PC-3 (cell line): ENCODE data around the gene GNG4. TPM values are rescaled to one million over a fixed set of nuclear protein-coding genes. Genes with fewer than 3 reads are reported as not detected.

Experiments used
- ATAC-seq: fragments of 200-7000 bp; cut with Tn5 transposase; 2 replicates; pipeline ENCODE4 v1.9.1; 2020; ENCODE audit warnings: mild to moderate bottlenecking, moderate library complexity
- BruUV-seq: library from RNA; stranded (reverse); fragments of 400-500 nt; replicated peaks from 2 replicates; lab custom pipeline; 2021; lab: Mats Ljungman, UMichigan
- CTCF ChIA-PET: fragments of 300-600 bp; sonication (Branson Sonifier 250); formaldehyde crosslinking; loops from one replicate; lab custom pipeline; 2022; ENCODE audit warnings: antibody characterized with exemption; lab: Charles Lee
- POLR2A ChIA-PET: fragments of 300-600 bp; sonication (Branson Sonifier 250); formaldehyde crosslinking; loops from one replicate; lab custom pipeline; 2022; ENCODE audit warnings: antibody characterized with exemption; ENCODE audit not compliant: unreplicated experiment; lab: Charles Lee
- DNase-seq: peaks from one replicate; pipeline ENCODE4 v3.0.0-alpha.2; 2015
- H2AFZ ChIP-seq: fragments of 300-600 bp; sonication (generic); 2 replicates; pipeline ENCODE4 v1.6.0; 2016; ENCODE audit warnings: antibody characterized with exemption, low read length
- H3F3A ChIP-seq: fragments of 300-600 bp; sonication (generic); one replicate; pipeline ENCODE4 v1.6.0; 2017; ENCODE audit warnings: antibody characterized with exemption, low read length, control low read depth, mild to moderate bottlenecking; ENCODE audit not compliant: unreplicated experiment
- H3K27ac ChIP-seq: fragments of 300-600 bp; sonication (generic); 2 replicates; pipeline ENCODE4 v1.5.1; 2016; ENCODE audit warnings: mild to moderate bottlenecking, low read length
- H3K27me3 ChIP-seq: fragments of 300-600 bp; sonication (generic); 2 replicates; pipeline ENCODE4 v1.6.1; 2016; ENCODE audit warnings: low read length, mixed read lengths
- H3K36me3 ChIP-seq: fragments of 300-600 bp; sonication (generic); 2 replicates; pipeline ENCODE4 v1.6.1; 2016; ENCODE audit warnings: low read depth, mixed run types, low read length, mixed read lengths
- H3K4me1 ChIP-seq: fragments of 300-600 bp; sonication (generic); 2 replicates; pipeline ENCODE4 v1.5.1; 2016; ENCODE audit warnings: low read length; ENCODE audit not compliant: insufficient read depth
- H3K4me2 ChIP-seq: fragments of 300-600 bp; sonication (generic); 2 replicates; pipeline ENCODE4 v1.6.0; 2016; ENCODE audit warnings: low read length
- H3K4me3 ChIP-seq: fragments of 300-600 bp; sonication (generic); 2 replicates; pipeline ENCODE4 v1.5.1; 2016; ENCODE audit warnings: mild to moderate bottlenecking, low read length, mixed read lengths
- H3K79me2 ChIP-seq: fragments of 300-600 bp; sonication (generic); 2 replicates; pipeline ENCODE4 v1.6.1; 2017; ENCODE audit warnings: low read length, mixed read lengths
- H3K9ac ChIP-seq: fragments of 300-600 bp; sonication (generic); 2 replicates; pipeline ENCODE4 v1.6.0; 2016; ENCODE audit warnings: mild to moderate bottlenecking, low read length
- H3K9me2 ChIP-seq: fragments of 300-600 bp; sonication (generic); replicated peaks from 2 replicates; pipeline ENCODE4 v1.6.1; 2016; ENCODE audit warnings: mixed run types, low read length, mixed read lengths
- H3K9me3 ChIP-seq: fragments of 300-600 bp; sonication (generic); 2 replicates; pipeline ENCODE4 v1.6.1; 2016; ENCODE audit warnings: low read length, mixed read lengths
- H4K20me1 ChIP-seq: fragments of 300-600 bp; sonication (generic); 2 replicates; pipeline ENCODE4 v1.6.1; 2016; ENCODE audit warnings: low read length, mixed read lengths
- CTCF ChIP-seq: fragments of 300-600 bp; sonication (generic); conservative IDR thresholded peaks from 2 replicates; pipeline ENCODE4 v1.5.1; 2017; ENCODE audit warnings: antibody characterized with exemption, low read depth, mild to moderate bottlenecking, low read length
- EZH2 ChIP-seq: fragments of 300-600 bp; sonication (generic); IDR thresholded peaks from one replicate; pipeline ENCODE4 v1.6.1; 2017; ENCODE audit warnings: antibody characterized with exemption, mild to moderate bottlenecking, low read length; ENCODE audit not compliant: unreplicated experiment
- EZH2phosphoT487 ChIP-seq: fragments of 300-600 bp; sonication (generic); IDR thresholded peaks from 2 replicates; pipeline ENCODE4 v1.6.1; 2018; ENCODE audit warnings: mild to moderate bottlenecking, antibody characterized with exemption, low read length, borderline replicate concordance
- intact Hi-C: fragments of 100-400 bp; cut with micrococcal nuclease; formaldehyde crosslinking; loops from 2 replicates; pipeline ENCODE4 v1.9.0; 2023
- total RNA-seq: library from RNA; depleted of rRNA; stranded (reverse); fragments of >200 nt; gene quantifications from 2 replicates; pipeline ENCODE4 v1.2.3, GENCODE V29; 2014

GNG4 gene
- total RNA-seq, 1 experiment from 2014 or later = 0.80 TPM

DNA sequence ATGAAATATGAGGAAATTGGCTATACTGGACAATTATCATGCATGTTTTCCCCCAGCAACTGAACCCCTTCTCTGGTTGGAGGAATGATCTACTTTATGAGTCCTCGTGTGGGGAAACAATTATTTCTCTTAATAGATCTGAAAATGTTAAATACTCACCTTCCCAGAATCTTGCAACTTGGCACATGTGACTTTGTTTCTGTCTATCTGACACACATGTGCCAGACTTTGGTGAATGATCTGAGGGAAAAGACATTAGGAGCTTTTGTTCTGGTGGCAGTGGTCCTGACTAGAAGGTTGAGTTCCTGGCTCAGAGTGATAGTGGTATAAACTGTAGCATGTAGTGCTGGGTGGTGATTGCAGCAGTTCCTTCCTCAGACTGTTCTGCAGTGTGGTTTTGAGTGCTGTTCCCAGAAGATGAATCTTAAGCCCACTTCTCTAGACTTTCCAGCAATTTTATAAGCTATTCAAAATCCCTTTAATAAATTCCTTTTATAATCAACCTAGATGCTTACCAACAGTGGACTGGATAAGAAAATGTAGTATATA is 86.0 kb downstream of the GNG4 start:
- H3K27ac ChIP-seq = no peak overlapping the region
- H3K4me1 ChIP-seq = no peaks in the 10 kb centered on the region
- ATAC-seq (no peak), DNase-seq (no peak)
- ChIA-PET CTCF (no interaction called here), POLR2A (no interaction called here)
- H3K4me3 ChIP-seq = no peak overlapping the region
- no peak overlapping the region for H3K4me2 ChIP-seq
- H3K9me3 ChIP-seq = no peaks in the 10 kb centered on the region
- no TSS peak for BruUV-seq
- intact Hi-C loops = no loop called here
- no peaks in the 10 kb centered on the region for H3F3A ChIP-seq
- no peaks in the 10 kb centered on the region for H3K27me3 ChIP-seq
- no peaks in the 10 kb centered on the region for H3K9me2 ChIP-seq
- TF ChIP-seq CTCF = no peak
- no peak for TF ChIP-seq EZH2phosphoT487
- no peak for TF ChIP-seq EZH2
- H2AFZ ChIP-seq = no peak overlapping the region
- no peak overlapping the region for H3K9ac ChIP-seq
- H4K20me1 ChIP-seq = no peaks in the 10 kb centered on the region
- H3K36me3 ChIP-seq = no peaks in the 10 kb centered on the region
- no peaks in the 10 kb centered on the region for H3K79me2 ChIP-seq

DNA sequence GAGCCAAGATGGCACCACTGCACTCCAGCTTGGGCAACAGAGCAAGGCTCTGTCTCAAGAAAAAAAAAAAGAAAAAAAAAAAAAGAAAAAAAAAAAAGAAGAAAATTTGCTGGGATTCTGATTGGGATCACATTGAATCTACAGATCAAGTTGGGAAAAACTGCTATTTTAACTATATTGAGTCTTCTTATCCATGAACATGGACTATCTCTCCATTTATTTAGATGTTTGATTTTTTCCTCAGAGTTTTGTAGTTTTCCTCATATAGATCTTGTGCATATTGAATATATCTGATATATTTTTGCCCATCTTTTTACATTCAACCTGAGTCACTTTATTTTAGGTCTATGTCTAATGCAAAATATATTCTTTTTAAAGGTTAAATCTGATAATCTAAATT is 87.0 kb downstream of the GNG4 start:
- Histone ChIP-seq H3K4me1 (no peaks in the 10 kb centered on the region), H3K4me2 (no peak overlapping the region), H3K27me3 (no peaks in the 10 kb centered on the region), H2AFZ (no peak overlapping the region), H3K36me3 (no peaks in the 10 kb centered on the region), H3K4me3 (no peak overlapping the region), H3F3A (no peaks in the 10 kb centered on the region), H3K9ac (no peak overlapping the region), H3K79me2 (no peaks in the 10 kb centered on the region), H4K20me1 (no peaks in the 10 kb centered on the region), H3K27ac (no peak overlapping the region), H3K9me2 (no peaks in the 10 kb centered on the region), H3K9me3 (no peaks in the 10 kb centered on the region)
- TF ChIP-seq EZH2phosphoT487 (no peak), EZH2 (no peak), CTCF (no peak)
- no peak for DNase-seq
- intact Hi-C loops = no loop called here
- no TSS peak for BruUV-seq
- CTCF ChIA-PET = no interaction called here
- ATAC-seq = no peak
- POLR2A ChIA-PET = no interaction called here

DNA sequence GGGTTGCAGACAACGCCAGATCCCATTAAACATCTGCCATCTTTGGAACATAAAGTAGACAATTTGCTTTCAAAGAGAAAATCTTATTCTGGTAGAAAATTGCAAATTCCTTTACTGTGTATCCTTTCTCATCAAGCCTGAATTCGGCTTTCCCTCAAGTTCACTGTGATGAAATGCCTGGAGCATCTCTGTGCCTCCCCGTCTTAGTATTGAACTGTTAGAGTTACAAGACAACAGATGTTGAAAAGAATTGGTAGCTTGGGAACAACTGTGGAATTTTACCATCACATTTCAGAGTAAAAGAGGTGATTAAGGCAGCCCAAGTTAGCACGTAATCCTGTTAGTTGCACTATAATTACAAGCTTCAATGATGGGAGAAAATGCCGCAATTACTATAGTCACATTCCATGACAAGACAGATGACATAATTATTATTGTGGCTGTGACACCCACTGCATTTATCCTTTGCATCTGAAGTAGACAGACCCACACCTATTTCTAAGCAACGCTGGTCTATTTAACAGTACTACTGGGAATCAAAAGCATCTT is 90.9 kb downstream of the GNG4 start:
- Histone ChIP-seq H3K27ac (no peak overlapping the region), H3F3A (no peaks in the 10 kb centered on the region), H3K9me2 (no peaks in the 10 kb centered on the region), H3K4me1 (no peaks in the 10 kb centered on the region), H3K4me3 (no peak overlapping the region), H3K9me3 (no peaks in the 10 kb centered on the region), H3K9ac (no peak overlapping the region), H3K36me3 (no peaks in the 10 kb centered on the region), H3K4me2 (no peak overlapping the region), H2AFZ (no peak overlapping the region), H4K20me1 (no peaks in the 10 kb centered on the region), H3K79me2 (no peaks in the 10 kb centered on the region), H3K27me3 (no peaks in the 10 kb centered on the region)
- intact Hi-C loops = no loop called here
- DNase-seq (no peak), ATAC-seq (no peak)
- POLR2A ChIA-PET = no interaction called here
- TF ChIP-seq EZH2phosphoT487 (no peak), CTCF (no peak), EZH2 (no peak)
- CTCF ChIA-PET = no interaction called here
- no TSS peak for BruUV-seq
